Ascending aorta (tissue), 2 donors: ENCODE measurements around the gene TM9SF3. TPM values are rescaled to one million over a fixed set of nuclear protein-coding genes. Genes with fewer than 3 reads are reported as not detected.
A peak's percentile ranks its signal among the peaks of the same experiment; 100 is the strongest.

Experiments
- DNase-seq, 2 donors: peaks; one replicate each; pipeline ENCODE4 v3.0.0-alpha.2; 2019; ENCODE audit warnings: low spot score in 2 of 2
- H3K27ac ChIP-seq, 2 donors: fragments of 200-600 bp; sonication (generic); one replicate each; pipeline ENCODE4 v1.5.1; 2016 to 2017; ENCODE audit warnings: mild to moderate bottlenecking in 1 of 2
- H3K27me3 ChIP-seq: fragments of 200-600 bp; sonication (generic); one replicate; pipeline ENCODE4 v1.5.1; 2017
- H3K36me3 ChIP-seq, 2 donors: fragments of 200-600 bp; sonication (generic); one replicate each; pipeline ENCODE4 v1.5.1; 2016
- H3K4me1 ChIP-seq, 2 donors: fragments of 200-600 bp; sonication (generic); one replicate each; pipeline ENCODE4 v1.5.1; 2016 to 2017; ENCODE audit warnings: mild to moderate bottlenecking in 1 of 2
- H3K4me3 ChIP-seq, 2 donors: fragments of 200-600 bp; sonication (generic); one replicate each; pipeline ENCODE4 v1.5.1; 2016 to 2017; ENCODE audit warnings: mild to moderate bottlenecking in 1 of 2
- H3K9me3 ChIP-seq, 2 donors: fragments of 200-600 bp; sonication (generic); one replicate each; pipeline ENCODE4 v1.5.1; 2016
- CTCF ChIP-seq, 3 experiments: fragments of 200-600 bp in 2 of 3; fragments of 450-650 bp in 1 of 3; sonication (generic) in 2 of 3; IDR thresholded peaks; one replicate each; pipeline ENCODE4 v1.5.1; 2016 to 2019; ENCODE audit warnings: antibody characterized with exemption in 3 of 3, mild to moderate bottlenecking in 1 of 3, moderate library complexity in 1 of 3
- intact Hi-C: fragments of 100-400 bp; cut with DNase I; formaldehyde crosslinking; loops from one replicate; pipeline ENCODE4 v1.15.1; 2023
- total RNA-seq: library from RNA; depleted of rRNA; stranded (reverse); fragments of >200 nt; gene quantifications from one replicate; pipeline ENCODE4 v1.1.0, GENCODE V29; 2016

Gene TM9SF3
- total RNA-seq, 1 donor from 2014 or later = 30.4 TPM

GRCh38 chr10:96598846-96599245, 12.0 kb upstream of the TM9SF3 start:
- no peak for TF ChIP-seq CTCF (IDR thresholded peaks at IDR 0.05)
- no peak for DNase-seq
- H3K9me3 ChIP-seq = no peaks in the 10 kb centered on the region
- H3K4me1 ChIP-seq = no peaks in the 10 kb centered on the region
- H3K36me3 ChIP-seq = no peaks in the 10 kb centered on the region
- no peak overlapping the region for H3K4me3 ChIP-seq
- H3K27me3 ChIP-seq = no peaks in the 10 kb centered on the region
- intact Hi-C loops = no loop called here
- no peak overlapping the region for H3K27ac ChIP-seq

- Histone ChIP-seq H3K4me1 (no peaks in the 10 kb centered on the region), H3K36me3 (no peaks in the 10 kb centered on the region), H3K27me3 (no peaks in the 10 kb centered on the region), H3K9me3 (no peaks in the 10 kb centered on the region), H3K27ac (no peak overlapping the region), H3K4me3 (no peak overlapping the region)
- no peak for TF ChIP-seq CTCF (IDR thresholded peaks at IDR 0.05)
- no peak for DNase-seq
- intact Hi-C loops = no loop called here
Observed at GRCh38 chr10:96596422-96597407, 9.9 kb upstream of the TM9SF3 start.

- Histone ChIP-seq H3K4me3 (no peak overlapping the region), H3K27me3 (no peaks in the 10 kb centered on the region), H3K4me1 (no peaks in the 10 kb centered on the region), H3K36me3 (no peaks in the 10 kb centered on the region), H3K9me3 (no peaks in the 10 kb centered on the region), H3K27ac (no peak overlapping the region)
- no peak for DNase-seq
- intact Hi-C loops = no loop called here
- TF ChIP-seq CTCF (IDR thresholded peaks at IDR 0.05) = no peak
Observed at GRCh38 chr10:96595741-96596140, 8.9 kb upstream of the TM9SF3 start.

- no peak overlapping the region for H3K4me3 ChIP-seq
- TF ChIP-seq CTCF (IDR thresholded peaks at IDR 0.05) = no peak
- no peaks in the 10 kb centered on the region for H3K36me3 ChIP-seq
- no peaks in the 10 kb centered on the region for H3K27me3 ChIP-seq
- intact Hi-C loops = no loop called here
- H3K27ac ChIP-seq = no peak overlapping the region
- no peak for DNase-seq
- no peaks in the 10 kb centered on the region for H3K9me3 ChIP-seq
- H3K4me1 ChIP-seq = peaks cover 0 to 12% of the 10 kb centered on the region in 2 donors
Observed at GRCh38 chr10:96591946-96592345, 5.1 kb upstream of the TM9SF3 start.

- Histone ChIP-seq H3K4me3 (no peak overlapping the region), H3K36me3 (no peaks in the 10 kb centered on the region), H3K4me1 (peaks cover 3 to 28% of the 10 kb centered on the region in 2 donors), H3K27ac (peak overlapping the region; percentile 97 to 98), H3K9me3 (no peaks in the 10 kb centered on the region), H3K27me3 (no peaks in the 10 kb centered on the region)
- no peak for TF ChIP-seq CTCF (IDR thresholded peaks at IDR 0.05)
- no peak for DNase-seq
- intact Hi-C loops = loop anchor here (5.0 to 10.0 kb wide), 2 partner anchors 304 to 433 kb away; no protein-coding TSS in a partner anchor
Observed at GRCh38 chr10:96588616-96589419, 2.0 kb upstream of the TM9SF3 start.
